Stimulated activated CD8-positive, alpha-beta memory T cell treated with anti-CD3 and anti-CD28 coated beads, Interleukin-7, amount 100 ng/mL, for 48 hours (primary cell): ENCODE results near the gene PDXK.

Source experiments
- DNase-seq, 2 donors: peaks; one replicate each; pipeline ENCODE4 v3.0.0-alpha.2; 2020; ENCODE audit warnings: low read depth in 1 of 2; ENCODE audit errors: extremely low read depth in 1 of 2

The PDXK gene

GRCh38 chr21:43740497-43741156, 21.7 kb downstream of the PDXK start:
- DNase-seq, result no peak

GRCh38 chr21:43741423-43742096, 22.6 kb downstream of the PDXK start:
- no peak for DNase-seq

GRCh38 chr21:43743947-43744346, 25.0 kb downstream of the PDXK start:
- no peak for DNase-seq

GRCh38 chr21:43744725-43745124, 25.8 kb downstream of the PDXK start:
- DNase-seq, result no peak

GRCh38 chr21:43745772-43746517, 27.0 kb downstream of the PDXK start:
- DNase-seq, result no peak

GRCh38 chr21:43748622-43749021, 29.7 kb downstream of the PDXK start:
- DNase-seq, result no peak

- no peak for DNase-seq
Observed at GRCh38 chr21:43749651-43750262, 30.8 kb downstream of the PDXK start.

- DNase-seq, result no peak
Observed at GRCh38 chr21:43750339-43751033, 31.6 kb downstream of the PDXK start.

- DNase-seq, result no peak
Observed at GRCh38 chr21:43751955-43752591, 33.1 kb downstream of the PDXK start.

GRCh38 chr21:43752758-43753438, 34.0 kb downstream of the PDXK start:
- DNase-seq, result no peak

- no peak for DNase-seq
Observed at GRCh38 chr21:43753439-43753799, 34.5 kb downstream of the PDXK start.

GRCh38 chr21:43754948-43755781, 36.2 kb downstream of the PDXK start:
- DNase-seq, result no peak

GRCh38 chr21:43755820-43756594, 37.1 kb downstream of the PDXK start:
- DNase-seq, result no peak

- DNase-seq, result no peak
Observed at GRCh38 chr21:43757601-43758000, 38.7 kb downstream of the PDXK start.

GRCh38 chr21:43758111-43758641, 39.2 kb downstream of the PDXK start:
- no peak for DNase-seq

- DNase-seq, result no peak
Observed at GRCh38 chr21:43758811-43759210, 39.9 kb downstream of the PDXK start.

GRCh38 chr21:43759651-43760050, 40.7 kb downstream of the PDXK start:
- DNase-seq, result no peak

- no peak for DNase-seq
Observed at GRCh38 chr21:43760391-43760958, 41.5 kb downstream of the PDXK start.
